HepG2 (cell line): ENCODE results near the gene PRR22. TPM values are rescaled to one million over a fixed set of nuclear protein-coding genes. Genes with fewer than 3 reads are reported as not detected.

Source experiments
- BORCS8-MEF2B ChIP-seq: sonication (generic); formaldehyde crosslinking; IDR thresholded peaks from 2 replicates; pipeline ENCODE4 v1.8.0; 2022; ENCODE audit warnings: mild to moderate bottlenecking, missing genetic modification reagents
- CHCHD3 ChIP-seq: sonication (generic); formaldehyde crosslinking; IDR thresholded peaks from 2 replicates; pipeline ENCODE4 v1.8.0; 2022; ENCODE audit warnings: mild to moderate bottlenecking, missing genetic modification reagents, moderate library complexity
- HMGA1 ChIP-seq: sonication (generic); formaldehyde crosslinking; conservative IDR thresholded peaks from 2 replicates; pipeline ENCODE4 v1.4.0; 2020; ENCODE audit warnings: missing genetic modification reagents
- IKZF4 ChIP-seq: sonication (generic); formaldehyde crosslinking; IDR thresholded peaks from 2 replicates; pipeline ENCODE4 v1.5.1; 2020; ENCODE audit warnings: borderline replicate concordance, mild to moderate bottlenecking, low read depth, missing genetic modification reagents; ENCODE audit errors: not compliant biosample characterization
- MATR3 ChIP-seq: sonication (generic); formaldehyde crosslinking; IDR thresholded peaks from 2 replicates; pipeline ENCODE4 v1.4.0; 2020; ENCODE audit warnings: missing genetic modification reagents
- MED13 ChIP-seq: sonication (generic); formaldehyde crosslinking; IDR thresholded peaks from 2 replicates; pipeline ENCODE4 v1.5.0; 2020; ENCODE audit warnings: missing genetic modification reagents
- MEIS1 ChIP-seq: sonication (generic); formaldehyde crosslinking; IDR thresholded peaks from 2 replicates; pipeline ENCODE4 v1.9.0; 2021; ENCODE audit warnings: mild to moderate bottlenecking, missing genetic modification reagents, moderate library complexity, borderline replicate concordance
- MYNN ChIP-seq: sonication (generic); formaldehyde crosslinking; IDR thresholded peaks from 2 replicates; pipeline ENCODE4 v1.4.0; 2020; ENCODE audit warnings: mild to moderate bottlenecking, low read depth, missing genetic modification reagents
- PAWR ChIP-seq: sonication (generic); formaldehyde crosslinking; IDR thresholded peaks from 2 replicates; pipeline ENCODE4 v1.4.0; 2020; ENCODE audit warnings: missing genetic modification reagents, mild to moderate bottlenecking, borderline replicate concordance
- SETDB1 ChIP-seq: sonication (generic); formaldehyde crosslinking; IDR thresholded peaks from 2 replicates; pipeline ENCODE4 v1.5.1; 2020; ENCODE audit warnings: missing genetic modification reagents, mild to moderate bottlenecking, borderline replicate concordance
- SRSF1 ChIP-seq: fragments of 200-400 bp; formaldehyde crosslinking; optimal IDR thresholded peaks from 2 replicates; pipeline ENCODE3; 2017; ENCODE audit warnings: mild to moderate bottlenecking, low read depth, low read length, moderate library complexity
- TOE1 ChIP-seq: sonication (generic); formaldehyde crosslinking; IDR thresholded peaks from 2 replicates; pipeline ENCODE4 v1.4.0; 2020; ENCODE audit warnings: mild to moderate bottlenecking, missing genetic modification reagents
- ZMYM2 ChIP-seq: sonication (generic); formaldehyde crosslinking; IDR thresholded peaks from 2 replicates; pipeline ENCODE4 v1.8.0; 2022; ENCODE audit warnings: mild to moderate bottlenecking, missing genetic modification reagents
- ZNF143 ChIP-seq: sonication (generic); formaldehyde crosslinking; IDR thresholded peaks from 2 replicates; pipeline ENCODE4 v1.4.0; 2020; ENCODE audit warnings: missing genetic modification reagents
- ZNF343 ChIP-seq: sonication (generic); formaldehyde crosslinking; IDR thresholded peaks from 2 replicates; pipeline ENCODE4 v1.4.0; 2020; ENCODE audit warnings: mild to moderate bottlenecking, missing genetic modification reagents
- ZNF777 ChIP-seq: sonication (generic); formaldehyde crosslinking; IDR thresholded peaks from 2 replicates; pipeline ENCODE4 v1.4.0; 2020; ENCODE audit warnings: missing genetic modification reagents
- ZNF781 ChIP-seq: sonication (generic); formaldehyde crosslinking; IDR thresholded peaks from 2 replicates; pipeline ENCODE4 v1.5.1; 2020; ENCODE audit warnings: borderline replicate concordance, mild to moderate bottlenecking, missing genetic modification reagents; ENCODE audit errors: not compliant biosample characterization
- ZNF879 ChIP-seq: sonication (generic); formaldehyde crosslinking; IDR thresholded peaks from 2 replicates; pipeline ENCODE4 v1.8.1; 2023; ENCODE audit warnings: missing genetic modification reagents
- polyA plus RNA-seq, 8 experiments: library from polyadenylated mRNA; depleted of rRNA in 3 of 8; stranded (reverse) in 7 of 8; unstranded in 1 of 8; fragments of >200 nt; fragmentation: Illumina TruSeq in 4 of 8; extraction: Trizol in 4 of 8; gene quantifications; 2 replicates each; pipeline versions ENCODE4 v1.2.1 to v1.2.3, GENCODE V29; 2011 to 2016; ENCODE audit warnings: low read depth in 4 of 8, missing spikeins in 1 of 8, mixed read lengths in 1 of 8; ENCODE audit not compliant: insufficient read depth in 1 of 8
- total RNA-seq, 5 experiments: library from RNA; depleted of rRNA; stranded (reverse); fragments of >200 nt; fragmentation: Illumina TruSeq; extraction: Trizol; gene quantifications; 2 replicates each; pipeline ENCODE4 v1.2.3, GENCODE V29; 2016; ENCODE audit warnings: low read depth in 1 of 5
- TF ChIP-seq, protein P1 (sequence below): sonication (generic); formaldehyde crosslinking; IDR thresholded peaks from 2 replicates; pipeline ENCODE4 v1.5.1; 2020; ENCODE audit warnings: missing genetic modification reagents, mild to moderate bottlenecking, borderline replicate concordance
- TF ChIP-seq, protein P2 (sequence below): sonication (generic); formaldehyde crosslinking; IDR thresholded peaks from 2 replicates; pipeline ENCODE4 v1.4.0; 2020; ENCODE audit warnings: missing genetic modification reagents, borderline replicate concordance
- TF ChIP-seq, protein P3 (sequence below): sonication (generic); formaldehyde crosslinking; IDR thresholded peaks from 2 replicates; pipeline ENCODE4 v1.4.0; 2020; ENCODE audit warnings: missing genetic modification reagents
- TF ChIP-seq, protein P4 (sequence below): sonication (generic); formaldehyde crosslinking; IDR thresholded peaks from 2 replicates; pipeline ENCODE4 v1.4.0; 2020; ENCODE audit warnings: mild to moderate bottlenecking, missing genetic modification reagents

PRR22 gene
- total and polyA plus RNA-seq, 2 of the 13 experiments (the other 11 are each of a cell fraction or from before 2014, with no cell fraction given) = 0.84 to 2.3 TPM

DNA sequence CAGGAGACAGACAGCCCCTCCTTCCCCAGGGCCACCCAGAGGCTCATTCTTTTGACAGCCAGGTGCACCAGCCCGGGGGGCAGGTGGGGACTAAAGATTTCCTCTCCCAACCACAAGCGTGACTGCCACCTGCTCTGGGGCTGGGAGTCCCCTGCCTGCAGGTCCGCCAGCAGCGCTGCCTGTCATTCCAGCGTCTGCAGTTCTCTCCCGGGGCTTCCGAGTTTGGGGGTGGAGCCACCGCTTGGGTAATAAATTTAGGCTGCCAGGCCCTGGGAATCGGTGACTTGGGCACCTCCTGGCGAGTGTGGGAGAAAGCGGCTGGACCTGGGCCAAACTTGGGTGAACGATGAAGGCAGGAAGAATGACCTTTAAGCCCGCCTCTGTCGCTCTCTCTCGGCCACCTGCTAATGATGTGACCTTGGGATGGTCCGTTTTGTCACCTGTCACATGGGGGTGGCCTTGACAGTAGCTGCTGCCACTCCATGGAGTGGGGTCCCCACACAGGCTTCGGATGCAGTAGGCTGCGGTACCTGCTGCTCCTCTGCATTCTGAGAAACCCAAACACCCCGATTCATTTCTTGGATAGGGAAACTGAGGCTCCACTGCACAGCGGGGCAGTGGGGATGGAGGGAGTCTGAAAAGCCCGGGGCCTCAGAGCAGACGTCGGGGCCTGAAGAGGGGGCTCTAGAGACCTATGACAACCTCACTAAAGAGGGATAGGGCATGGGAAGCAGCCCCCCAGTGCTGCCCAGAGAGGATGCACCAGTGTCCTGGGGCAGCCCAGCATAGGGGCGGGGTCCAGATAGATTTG is 42.2 kb upstream of the PRR22 start (continued):
- TF ChIP-seq, protein P1, sequence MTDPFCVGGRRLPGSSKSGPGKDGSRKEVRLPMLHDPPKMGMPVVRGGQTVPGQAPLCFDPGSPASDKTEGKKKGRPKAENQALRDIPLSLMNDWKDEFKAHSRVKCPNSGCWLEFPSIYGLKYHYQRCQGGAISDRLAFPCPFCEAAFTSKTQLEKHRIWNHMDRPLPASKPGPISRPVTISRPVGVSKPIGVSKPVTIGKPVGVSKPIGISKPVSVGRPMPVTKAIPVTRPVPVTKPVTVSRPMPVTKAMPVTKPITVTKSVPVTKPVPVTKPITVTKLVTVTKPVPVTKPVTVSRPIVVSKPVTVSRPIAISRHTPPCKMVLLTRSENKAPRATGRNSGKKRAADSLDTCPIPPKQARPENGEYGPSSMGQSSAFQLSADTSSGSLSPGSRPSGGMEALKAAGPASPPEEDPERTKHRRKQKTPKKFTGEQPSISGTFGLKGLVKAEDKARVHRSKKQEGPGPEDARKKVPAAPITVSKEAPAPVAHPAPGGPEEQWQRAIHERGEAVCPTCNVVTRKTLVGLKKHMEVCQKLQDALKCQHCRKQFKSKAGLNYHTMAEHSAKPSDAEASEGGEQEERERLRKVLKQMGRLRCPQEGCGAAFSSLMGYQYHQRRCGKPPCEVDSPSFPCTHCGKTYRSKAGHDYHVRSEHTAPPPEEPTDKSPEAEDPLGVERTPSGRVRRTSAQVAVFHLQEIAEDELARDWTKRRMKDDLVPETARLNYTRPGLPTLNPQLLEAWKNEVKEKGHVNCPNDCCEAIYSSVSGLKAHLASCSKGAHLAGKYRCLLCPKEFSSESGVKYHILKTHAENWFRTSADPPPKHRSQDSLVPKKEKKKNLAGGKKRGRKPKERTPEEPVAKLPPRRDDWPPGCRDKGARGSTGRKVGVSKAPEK (CRISPR knock-in tag) = no peak
- TF ChIP-seq MED13 (CRISPR knock-in tag) = 0 out of 2 replicates have a peak, but pooled peaks have one; percentile 11
- no peak for TF ChIP-seq HMGA1 (CRISPR knock-in tag)
- TF ChIP-seq ZMYM2 (CRISPR knock-in tag) = peak; percentile 20; the same call in 1 of the 2 replicates
- TF ChIP-seq, protein P2, sequence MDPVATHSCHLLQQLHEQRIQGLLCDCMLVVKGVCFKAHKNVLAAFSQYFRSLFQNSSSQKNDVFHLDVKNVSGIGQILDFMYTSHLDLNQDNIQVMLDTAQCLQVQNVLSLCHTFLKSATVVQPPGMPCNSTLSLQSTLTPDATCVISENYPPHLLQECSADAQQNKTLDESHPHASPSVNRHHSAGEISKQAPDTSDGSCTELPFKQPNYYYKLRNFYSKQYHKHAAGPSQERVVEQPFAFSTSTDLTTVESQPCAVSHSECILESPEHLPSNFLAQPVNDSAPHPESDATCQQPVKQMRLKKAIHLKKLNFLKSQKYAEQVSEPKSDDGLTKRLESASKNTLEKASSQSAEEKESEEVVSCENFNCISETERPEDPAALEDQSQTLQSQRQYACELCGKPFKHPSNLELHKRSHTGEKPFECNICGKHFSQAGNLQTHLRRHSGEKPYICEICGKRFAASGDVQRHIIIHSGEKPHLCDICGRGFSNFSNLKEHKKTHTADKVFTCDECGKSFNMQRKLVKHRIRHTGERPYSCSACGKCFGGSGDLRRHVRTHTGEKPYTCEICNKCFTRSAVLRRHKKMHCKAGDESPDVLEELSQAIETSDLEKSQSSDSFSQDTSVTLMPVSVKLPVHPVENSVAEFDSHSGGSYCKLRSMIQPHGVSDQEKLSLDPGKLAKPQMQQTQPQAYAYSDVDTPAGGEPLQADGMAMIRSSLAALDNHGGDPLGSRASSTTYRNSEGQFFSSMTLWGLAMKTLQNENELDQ = no peak
- peak; percentile 40; the same call in 1 of the 2 replicates for TF ChIP-seq ZNF777 (CRISPR knock-in tag)
- TF ChIP-seq, protein P3, sequence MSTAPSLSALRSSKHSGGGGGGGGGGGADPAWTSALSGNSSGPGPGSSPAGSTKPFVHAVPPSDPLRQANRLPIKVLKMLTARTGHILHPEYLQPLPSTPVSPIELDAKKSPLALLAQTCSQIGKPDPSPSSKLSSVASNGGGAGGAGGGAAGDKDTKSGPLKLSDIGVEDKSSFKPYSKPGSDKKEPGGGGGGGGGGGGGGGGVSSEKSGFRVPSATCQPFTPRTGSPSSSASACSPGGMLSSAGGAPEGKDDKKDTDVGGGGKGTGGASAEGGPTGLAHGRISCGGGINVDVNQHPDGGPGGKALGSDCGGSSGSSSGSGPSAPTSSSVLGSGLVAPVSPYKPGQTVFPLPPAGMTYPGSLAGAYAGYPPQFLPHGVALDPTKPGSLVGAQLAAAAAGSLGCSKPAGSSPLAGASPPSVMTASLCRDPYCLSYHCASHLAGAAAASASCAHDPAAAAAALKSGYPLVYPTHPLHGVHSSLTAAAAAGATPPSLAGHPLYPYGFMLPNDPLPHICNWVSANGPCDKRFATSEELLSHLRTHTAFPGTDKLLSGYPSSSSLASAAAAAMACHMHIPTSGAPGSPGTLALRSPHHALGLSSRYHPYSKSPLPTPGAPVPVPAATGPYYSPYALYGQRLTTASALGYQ = no peak
- no peak for TF ChIP-seq ZNF879
- TF ChIP-seq, protein P4, sequence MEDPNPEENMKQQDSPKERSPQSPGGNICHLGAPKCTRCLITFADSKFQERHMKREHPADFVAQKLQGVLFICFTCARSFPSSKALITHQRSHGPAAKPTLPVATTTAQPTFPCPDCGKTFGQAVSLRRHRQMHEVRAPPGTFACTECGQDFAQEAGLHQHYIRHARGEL = no peak
- TF ChIP-seq BORCS8-MEF2B (CRISPR knock-in tag) = 0 out of 2 replicates have a peak, but pooled peaks have one; percentile 69
- no peak for TF ChIP-seq SRSF1
- TF ChIP-seq MEIS1 (CRISPR knock-in tag) = peak; percentile 79; the same call in 1 of the 2 replicates
- TF ChIP-seq ZNF343 (CRISPR knock-in tag) = no peak
- TF ChIP-seq TOE1 (CRISPR knock-in tag) = no peak
- no peak for TF ChIP-seq IKZF4
- TF ChIP-seq MYNN (CRISPR knock-in tag) = no peak
- no peak for TF ChIP-seq MATR3 (CRISPR knock-in tag)
- no peak for TF ChIP-seq CHCHD3 (CRISPR knock-in tag)
- TF ChIP-seq ZNF781 (CRISPR knock-in tag) = no peak
- no peak for TF ChIP-seq PAWR
- TF ChIP-seq ZNF143 = no peak; the same call in 1 of the 2 replicates
- TF ChIP-seq SETDB1 (CRISPR knock-in tag) = no peak
